IMR-90 (cell line): ENCODE results near the gene AHSA1. TPM values are rescaled to one million over a fixed set of nuclear protein-coding genes. Genes with fewer than 3 reads are reported as not detected.

Experiments
- ATAC-seq: fragments of 200-7000 bp; cut with Tn5 transposase; 2 replicates; pipeline ENCODE4 v1.9.1; 2020; ENCODE audit warnings: low read depth, mild to moderate bottlenecking, moderate library complexity
- BruUV-seq: library from RNA; stranded (reverse); fragments of 400-500 nt; replicated peaks from 2 replicates; lab custom pipeline; 2021; lab: Mats Ljungman, UMichigan
- CTCF ChIA-PET: fragments of 300-600 bp; formaldehyde crosslinking; extraction: SDS; loops from one replicate; lab custom pipeline; 2021; ENCODE audit warnings: antibody characterized with exemption; lab: Yijun Ruan, JAX
- POLR2A ChIA-PET: fragments of 300-600 bp; sonication (Branson Sonifier 250); formaldehyde crosslinking; loops from one replicate; lab custom pipeline; 2022; ENCODE audit warnings: antibody characterized with exemption; ENCODE audit not compliant: unreplicated experiment; lab: Charles Lee
- DNase-seq: peaks from one replicate; pipeline ENCODE4 v3.0.0; 2013
- H2AFZ ChIP-seq: replicated peaks from 2 replicates; pipeline ENCODE3; 2013; ENCODE audit warnings: low read length, mild to moderate bottlenecking; ENCODE audit not compliant: poor library complexity
- H2AK5ac ChIP-seq: 2 replicates; pipeline ENCODE4 v1.6.1; 2013; ENCODE audit warnings: low read depth, low read length, inconsistent platforms
- H2AK9ac ChIP-seq: replicated peaks from 2 replicates; pipeline ENCODE3; 2013; ENCODE audit warnings: mild to moderate bottlenecking, low read depth, low read length, moderate library complexity; ENCODE audit not compliant: poor library complexity
- H2BK120ac ChIP-seq: 2 replicates; pipeline ENCODE4 v1.6.1; 2013; ENCODE audit warnings: low read depth, low read length, inconsistent platforms
- H2BK15ac ChIP-seq: 3 replicates; pipeline ENCODE4 v1.6.1; 2013; ENCODE audit warnings: low read depth, low read length, inconsistent platforms
- H2BK20ac ChIP-seq: 2 replicates; pipeline ENCODE4 v1.6.1; 2013; ENCODE audit warnings: low read depth, mild to moderate bottlenecking, inconsistent platforms, low read length, moderate library complexity
- H2BK5ac ChIP-seq: 2 replicates; pipeline ENCODE4 v1.6.1; 2013; ENCODE audit warnings: mild to moderate bottlenecking, low read depth, low read length, inconsistent platforms; ENCODE audit not compliant: poor library complexity, severe bottlenecking
- H3K14ac ChIP-seq: replicated peaks from 2 replicates; pipeline ENCODE4 v1.6.1; 2013; ENCODE audit warnings: low read depth, low read length, inconsistent platforms
- H3K18ac ChIP-seq: 2 replicates; pipeline ENCODE4 v1.6.1; 2013; ENCODE audit warnings: low read depth, low read length, control low read depth
- H3K23ac ChIP-seq: 2 replicates; pipeline ENCODE4 v1.6.1; 2013; ENCODE audit warnings: low read depth, low read length, inconsistent platforms
- H3K27ac ChIP-seq: 2 replicates; pipeline ENCODE4 v1.5.1; 2013; ENCODE audit warnings: mild to moderate bottlenecking, control low read depth, low read length; ENCODE audit not compliant: insufficient read depth
- H3K27me3 ChIP-seq: 2 replicates; pipeline ENCODE4 v1.6.1; 2013; ENCODE audit warnings: low read length; ENCODE audit not compliant: control insufficient read depth, insufficient read depth
- H3K36me3 ChIP-seq: 2 replicates; pipeline ENCODE4 v1.6.1; 2013; ENCODE audit warnings: low read length, mixed read lengths; ENCODE audit not compliant: control insufficient read depth, insufficient read depth
- H3K4ac ChIP-seq: 2 replicates; pipeline ENCODE4 v1.6.1; 2013; ENCODE audit warnings: low read depth, low read length, inconsistent platforms
- H3K4me1 ChIP-seq: 2 replicates; pipeline ENCODE4 v1.6.1; 2013; ENCODE audit warnings: low read length, mixed read lengths; ENCODE audit not compliant: control insufficient read depth, insufficient read depth
- H3K4me2 ChIP-seq: 2 replicates; pipeline ENCODE4 v1.6.1; 2013; ENCODE audit warnings: low read depth, mild to moderate bottlenecking, control low read depth, low read length, moderate library complexity
- H3K4me3 ChIP-seq: 2 replicates; pipeline ENCODE4 v1.5.1; 2013; ENCODE audit warnings: low read depth, mild to moderate bottlenecking, control low read depth, low read length, moderate library complexity; ENCODE audit not compliant: insufficient read depth
- H3K56ac ChIP-seq: 2 replicates; pipeline ENCODE4 v1.6.1; 2013; ENCODE audit warnings: low read length, inconsistent platforms; ENCODE audit not compliant: insufficient read depth; ENCODE audit errors: extremely low read depth
- H3K79me1 ChIP-seq, 2 experiments: 2 replicates each; pipeline ENCODE4 v1.6.1; 2013; ENCODE audit warnings: low read length in 2 of 2, inconsistent platforms in 1 of 2, low read depth in 1 of 2
- H3K9ac ChIP-seq: 2 replicates; pipeline ENCODE4 v1.6.1; 2013; ENCODE audit warnings: low read depth, low read length, control low read depth
- H3K9me1 ChIP-seq: 2 replicates; pipeline ENCODE4 v1.6.1; 2013; ENCODE audit warnings: low read length, inconsistent platforms; ENCODE audit not compliant: insufficient read depth
- H3K9me3 ChIP-seq: 2 replicates; pipeline ENCODE4 v1.6.1; 2013; ENCODE audit warnings: low read length; ENCODE audit not compliant: control insufficient read depth, insufficient read depth
- H4K20me1 ChIP-seq: 2 replicates; pipeline ENCODE4 v1.6.1; 2013; ENCODE audit warnings: low read length, inconsistent platforms; ENCODE audit not compliant: insufficient read depth
- H4K5ac ChIP-seq: 2 replicates; pipeline ENCODE4 v1.6.1; 2013; ENCODE audit warnings: mild to moderate bottlenecking, low read depth, low read length, control low read depth
- H4K8ac ChIP-seq, 2 experiments: 2 replicates each; pipeline ENCODE4 v1.6.1; 2013; ENCODE audit warnings: low read depth in 2 of 2, low read length in 2 of 2, control low read depth in 1 of 2, inconsistent platforms in 1 of 2
- H4K91ac ChIP-seq: 2 replicates; pipeline ENCODE4 v1.6.1; 2013; ENCODE audit warnings: low read depth, low read length, inconsistent platforms; ENCODE audit not compliant: insufficient read depth
- CHD1 ChIP-seq: IDR thresholded peaks from 2 replicates; pipeline ENCODE4 v1.6.1; 2012; ENCODE audit warnings: low read depth, low read length, improper control_type of control experiment
- FOS ChIP-seq: fragments of 150-350 bp; IDR thresholded peaks from 2 replicates; pipeline ENCODE4 v1.6.1; 2016; ENCODE audit warnings: low read depth, low read length
- WGBS, 2 experiments: methylation state at CpG; one replicate each; pipeline versions ENCODE4 v1.1.5 to v1.1.7; 2013; ENCODE audit warnings: missing lambda C conversion rate in 2 of 2; ENCODE audit not compliant: insufficient read length in 1 of 2; ENCODE audit errors: extremely low coverage in 2 of 2; 5-methylcytosine and 5-hydroxymethylcytosine counted together
- dilution Hi-C: fragments of 300-500 bp; cut with HindIII; formaldehyde crosslinking; loops from one replicate; pipeline ENCODE4 v1.14.3; 2018; ENCODE audit warnings: low sequenced_read_pairs; ENCODE audit not compliant: unreplicated experiment
- in situ Hi-C: fragments of 300-500 bp; cut with MboI; formaldehyde crosslinking; loops from 3 replicates; pipeline ENCODE4 v1.14.3; 2019; ENCODE audit warnings: low sequenced_read_pairs, inconsistent platforms, mixed read lengths
- intact Hi-C: fragments of 100-400 bp; cut with micrococcal nuclease; formaldehyde crosslinking; loops from 2 replicates; pipeline ENCODE4 v1.10.0; 2022
- polyA plus RNA-seq, 3 experiments: library from polyadenylated mRNA; depleted of rRNA; stranded (reverse); fragments of >200 nt; gene quantifications; 2 replicates each; pipeline ENCODE4 v1.2.3, GENCODE V29; 2012; ENCODE audit warnings: low replicate concordance in 1 of 3
- total RNA-seq: library from RNA; depleted of rRNA; stranded (reverse); fragments of >200 nt; gene quantifications from 2 replicates; pipeline ENCODE4 v1.2.3, GENCODE V29; 2012
- TF ChIP-seq, protein P1 (sequence below): conservative IDR thresholded peaks from 2 replicates; pipeline ENCODE4 v1.5.1; 2012; ENCODE audit warnings: mild to moderate bottlenecking, low read depth, low read length, improper control_type of control experiment

AHSA1 gene
- total and polyA plus RNA-seq, 2 of the 4 experiments (the other 2 are of a cell fraction): 166 to 252 TPM

DNA sequence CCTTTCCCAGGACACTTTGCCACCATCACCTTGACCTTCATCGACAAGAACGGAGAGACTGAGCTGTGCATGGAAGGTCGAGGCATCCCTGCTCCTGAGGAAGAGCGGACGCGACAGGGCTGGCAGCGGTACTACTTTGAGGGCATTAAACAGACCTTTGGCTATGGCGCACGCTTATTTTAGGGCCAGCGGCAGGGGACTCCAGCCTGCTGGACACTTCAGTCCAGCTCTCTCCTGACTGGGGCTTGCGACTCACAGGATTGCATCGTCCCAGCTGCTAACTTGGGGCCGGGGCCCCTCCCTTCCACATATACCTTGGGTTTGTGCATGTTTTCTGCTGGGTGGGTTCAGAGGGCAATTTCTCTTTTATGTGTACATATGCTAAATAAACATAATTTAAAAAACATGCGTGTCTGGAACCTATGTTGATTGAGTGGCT is 11.2 kb downstream of the AHSA1 start:
- in situ Hi-C loops (loop anchor here (10.0 kb wide), 1 partner anchor 246 kb away; no protein-coding TSS in a partner anchor), dilution Hi-C loops (no loop called here)

More for the DNA sequence above, 11.2 kb downstream of the AHSA1 start:
- H4K91ac ChIP-seq: no peak overlapping the region
- H3K27me3 ChIP-seq: peaks cover 9% of the 10 kb centered on the region
- H2BK120ac ChIP-seq: no peak overlapping the region
- H3K14ac ChIP-seq: no peak overlapping the region
- no peak overlapping the region for H3K27ac ChIP-seq
- H2AK9ac ChIP-seq: no peak overlapping the region
- H3K4me1 ChIP-seq: no peaks in the 10 kb centered on the region
- no peak overlapping the region for H2BK15ac ChIP-seq
- ATAC-seq (no peak), DNase-seq (no peak)
- H3K4ac ChIP-seq: no peak overlapping the region
- H3K23ac ChIP-seq: no peak overlapping the region
- H3K9ac ChIP-seq: no peak overlapping the region
- 60% methylated on average over 1 of the region's 14 CpGs; no CpG with 5 or more reads in 1 of the 2 experiments for WGBS, 2 experiments
- no peaks in the 10 kb centered on the region for H3K79me1 ChIP-seq
- ChIA-PET POLR2A (no interaction called here), CTCF (interaction anchor here (0.8 to 2.2 kb wide), 2 partner anchors 10 to 11 kb away, joined by 3 to 8 read pairs; no protein-coding TSS in a partner anchor)
- no peak overlapping the region for H2BK20ac ChIP-seq
- intact Hi-C loops: no loop called here
- no peaks in the 10 kb centered on the region; the same call in 1 of the 2 replicates for H3K9me1 ChIP-seq
- TSS peak; percentile 60 for BruUV-seq
- H2BK5ac ChIP-seq: no peak overlapping the region
- H3K18ac ChIP-seq: no peak overlapping the region
- no peak overlapping the region for H4K8ac ChIP-seq
- H4K5ac ChIP-seq: no peak overlapping the region
- H3K56ac ChIP-seq: no peak overlapping the region
- no peak overlapping the region for H2AFZ ChIP-seq
- no peaks in the 10 kb centered on the region for H4K20me1 ChIP-seq
- no peak overlapping the region for H3K4me2 ChIP-seq
- no peak overlapping the region for H3K4me3 ChIP-seq
- H2AK5ac ChIP-seq: no peak overlapping the region
- TF ChIP-seq, protein P1, sequence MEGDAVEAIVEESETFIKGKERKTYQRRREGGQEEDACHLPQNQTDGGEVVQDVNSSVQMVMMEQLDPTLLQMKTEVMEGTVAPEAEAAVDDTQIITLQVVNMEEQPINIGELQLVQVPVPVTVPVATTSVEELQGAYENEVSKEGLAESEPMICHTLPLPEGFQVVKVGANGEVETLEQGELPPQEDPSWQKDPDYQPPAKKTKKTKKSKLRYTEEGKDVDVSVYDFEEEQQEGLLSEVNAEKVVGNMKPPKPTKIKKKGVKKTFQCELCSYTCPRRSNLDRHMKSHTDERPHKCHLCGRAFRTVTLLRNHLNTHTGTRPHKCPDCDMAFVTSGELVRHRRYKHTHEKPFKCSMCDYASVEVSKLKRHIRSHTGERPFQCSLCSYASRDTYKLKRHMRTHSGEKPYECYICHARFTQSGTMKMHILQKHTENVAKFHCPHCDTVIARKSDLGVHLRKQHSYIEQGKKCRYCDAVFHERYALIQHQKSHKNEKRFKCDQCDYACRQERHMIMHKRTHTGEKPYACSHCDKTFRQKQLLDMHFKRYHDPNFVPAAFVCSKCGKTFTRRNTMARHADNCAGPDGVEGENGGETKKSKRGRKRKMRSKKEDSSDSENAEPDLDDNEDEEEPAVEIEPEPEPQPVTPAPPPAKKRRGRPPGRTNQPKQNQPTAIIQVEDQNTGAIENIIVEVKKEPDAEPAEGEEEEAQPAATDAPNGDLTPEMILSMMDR: no peak
- no peak for TF ChIP-seq FOS
- TF ChIP-seq CHD1: no peak
- peaks cover 27% of the 10 kb centered on the region for H3K36me3 ChIP-seq
- no peaks in the 10 kb centered on the region for H3K9me3 ChIP-seq
